Nephron (organoid): ENCODE data around the gene CLDN14.

Experiments
- H3K27ac Mint-ChIP-seq, 3 experiments: 2 replicates each; pipeline ENCODE4 v1.8.0; 2020; ENCODE audit warnings: mixed read lengths in 3 of 3, mild to moderate bottlenecking in 2 of 3, moderate library complexity in 1 of 3
- H3K27me3 Mint-ChIP-seq: 2 replicates; pipeline ENCODE4 v1.8.0; 2021; ENCODE audit warnings: low read depth, mild to moderate bottlenecking, moderate library complexity, mixed read lengths
- H3K36me3 Mint-ChIP-seq: 2 replicates; pipeline ENCODE4 v1.8.0; 2020; ENCODE audit warnings: low read depth, mixed read lengths
- H3K4me1 Mint-ChIP-seq: 2 replicates; pipeline ENCODE4 v1.8.0; 2020; ENCODE audit warnings: mixed read lengths
- H3K4me3 Mint-ChIP-seq, 3 experiments: 2 replicates each; pipeline ENCODE4 v1.8.0; 2020; ENCODE audit warnings: mild to moderate bottlenecking in 3 of 3, mixed read lengths in 3 of 3, moderate library complexity in 2 of 3
- H3K9me3 Mint-ChIP-seq: 2 replicates; pipeline ENCODE4 v1.8.0; 2020; ENCODE audit warnings: mixed read lengths
- TF ChIP-seq, protein P1 (sequence below), 3 experiments: fragments of 200-600 bp; sonication (generic); IDR thresholded peaks; one replicate each; pipeline ENCODE4 v1.5.0; 2021; ENCODE audit warnings: antibody characterized with exemption in 3 of 3; ENCODE audit not compliant: unreplicated experiment in 3 of 3

Gene CLDN14

DNA sequence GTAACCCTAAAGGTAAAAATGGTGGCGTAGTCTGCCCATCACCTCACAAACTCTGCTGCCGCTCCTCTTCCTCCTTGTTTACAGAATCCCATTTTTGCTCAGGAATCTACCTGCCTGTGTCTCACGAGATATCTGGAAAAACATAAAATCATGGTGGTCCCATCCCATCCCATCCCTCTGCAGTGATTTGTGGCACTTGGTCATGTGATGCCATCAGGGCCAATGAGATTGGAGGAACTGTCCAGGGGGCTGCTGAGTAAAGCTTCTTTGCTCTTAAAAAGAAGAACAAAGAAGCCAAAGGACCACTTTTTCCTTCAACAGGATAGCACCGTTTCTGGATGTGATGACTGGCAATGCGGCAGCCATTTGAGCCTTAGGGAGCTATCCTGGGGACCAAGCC is 33.0 kb upstream of the CLDN14 start:
- H3K9me3 Mint-ChIP-seq = no peaks in the 10 kb centered on the region
- TF ChIP-seq, protein P1, sequence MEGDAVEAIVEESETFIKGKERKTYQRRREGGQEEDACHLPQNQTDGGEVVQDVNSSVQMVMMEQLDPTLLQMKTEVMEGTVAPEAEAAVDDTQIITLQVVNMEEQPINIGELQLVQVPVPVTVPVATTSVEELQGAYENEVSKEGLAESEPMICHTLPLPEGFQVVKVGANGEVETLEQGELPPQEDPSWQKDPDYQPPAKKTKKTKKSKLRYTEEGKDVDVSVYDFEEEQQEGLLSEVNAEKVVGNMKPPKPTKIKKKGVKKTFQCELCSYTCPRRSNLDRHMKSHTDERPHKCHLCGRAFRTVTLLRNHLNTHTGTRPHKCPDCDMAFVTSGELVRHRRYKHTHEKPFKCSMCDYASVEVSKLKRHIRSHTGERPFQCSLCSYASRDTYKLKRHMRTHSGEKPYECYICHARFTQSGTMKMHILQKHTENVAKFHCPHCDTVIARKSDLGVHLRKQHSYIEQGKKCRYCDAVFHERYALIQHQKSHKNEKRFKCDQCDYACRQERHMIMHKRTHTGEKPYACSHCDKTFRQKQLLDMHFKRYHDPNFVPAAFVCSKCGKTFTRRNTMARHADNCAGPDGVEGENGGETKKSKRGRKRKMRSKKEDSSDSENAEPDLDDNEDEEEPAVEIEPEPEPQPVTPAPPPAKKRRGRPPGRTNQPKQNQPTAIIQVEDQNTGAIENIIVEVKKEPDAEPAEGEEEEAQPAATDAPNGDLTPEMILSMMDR (IDR thresholded peaks at IDR 0.05; ENCODE audit: unreplicated experiment in 3 of 3) = no peak
- no peak overlapping the region for H3K27ac Mint-ChIP-seq
- H3K27me3 Mint-ChIP-seq = peaks cover 20% of the 10 kb centered on the region
- H3K36me3 Mint-ChIP-seq = no peaks in the 10 kb centered on the region
- H3K4me1 Mint-ChIP-seq = peaks cover 22% of the 10 kb centered on the region
- H3K4me3 Mint-ChIP-seq = no peak overlapping the region

DNA sequence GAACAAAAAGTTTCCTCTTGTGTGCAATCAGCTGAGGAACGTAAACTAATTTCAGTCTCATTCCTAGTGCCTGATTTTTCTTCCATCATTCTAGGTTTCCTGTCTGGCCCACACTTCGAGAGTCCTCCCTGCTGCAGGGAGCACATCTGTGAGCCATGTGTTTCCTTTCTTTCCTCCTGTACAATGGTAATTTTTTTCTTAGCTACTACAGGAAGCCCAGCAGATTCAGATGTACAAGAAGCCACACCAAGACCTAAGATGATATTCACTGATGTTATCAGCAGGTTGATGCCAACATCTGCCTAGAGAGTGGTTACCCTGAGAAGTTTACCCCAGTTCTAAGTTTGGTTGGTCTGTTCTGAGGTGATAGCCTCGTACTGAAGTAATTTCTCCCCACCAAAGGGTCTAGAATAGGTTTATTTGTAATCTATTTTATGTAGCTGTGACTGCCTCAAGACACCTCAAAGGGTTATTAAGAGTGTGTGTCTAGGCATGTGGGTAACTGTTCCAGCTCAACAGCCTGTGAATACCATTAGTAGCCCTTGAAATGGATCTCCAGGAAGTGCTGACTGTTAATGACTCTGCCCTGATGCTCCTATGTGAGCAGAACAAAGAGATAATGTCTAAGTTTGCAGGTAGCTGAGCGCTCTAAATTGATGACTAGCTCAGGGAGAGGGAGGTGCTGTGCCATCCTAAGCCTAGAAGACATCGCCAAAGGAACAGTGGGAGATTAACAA is 31.7 kb upstream of the CLDN14 start:
- no peaks in the 10 kb centered on the region for H3K36me3 Mint-ChIP-seq
- H3K4me3 Mint-ChIP-seq = no peak overlapping the region
- H3K27ac Mint-ChIP-seq = peak overlapping the region in 1 of 3 experiments; percentile 93
- H3K9me3 Mint-ChIP-seq = no peaks in the 10 kb centered on the region
- peaks cover 23% of the 10 kb centered on the region for H3K4me1 Mint-ChIP-seq
- peaks cover 19% of the 10 kb centered on the region for H3K27me3 Mint-ChIP-seq
- TF ChIP-seq, protein P1 (IDR thresholded peaks at IDR 0.05; ENCODE audit: unreplicated experiment in 3 of 3) = no peak

DNA sequence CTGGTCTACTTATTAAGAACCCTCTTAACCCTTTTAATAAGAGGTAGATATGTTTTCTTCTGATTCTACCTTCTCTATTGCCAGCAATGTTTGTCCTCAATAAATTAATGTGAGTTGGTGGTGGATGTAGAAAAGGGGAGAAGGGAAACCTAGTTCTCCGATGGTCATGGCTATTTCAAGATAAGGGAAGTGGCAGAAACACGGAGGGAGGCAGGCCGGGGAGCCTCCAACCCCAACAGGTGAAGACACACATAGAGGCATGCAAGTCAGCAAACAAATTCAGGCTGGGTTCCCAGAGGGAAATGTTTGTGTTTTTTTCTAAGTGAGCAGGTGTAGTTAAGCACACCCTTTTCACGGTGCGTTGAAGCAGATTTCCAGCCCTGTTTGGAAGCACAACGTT is 31.0 kb upstream of the CLDN14 start:
- Mint-ChIP-seq H3K27ac (peak overlapping the region; percentile 82 to 93 (median 91)), H3K27me3 (peaks cover 21% of the 10 kb centered on the region), H3K4me1 (peaks cover 17% of the 10 kb centered on the region)

DNA sequence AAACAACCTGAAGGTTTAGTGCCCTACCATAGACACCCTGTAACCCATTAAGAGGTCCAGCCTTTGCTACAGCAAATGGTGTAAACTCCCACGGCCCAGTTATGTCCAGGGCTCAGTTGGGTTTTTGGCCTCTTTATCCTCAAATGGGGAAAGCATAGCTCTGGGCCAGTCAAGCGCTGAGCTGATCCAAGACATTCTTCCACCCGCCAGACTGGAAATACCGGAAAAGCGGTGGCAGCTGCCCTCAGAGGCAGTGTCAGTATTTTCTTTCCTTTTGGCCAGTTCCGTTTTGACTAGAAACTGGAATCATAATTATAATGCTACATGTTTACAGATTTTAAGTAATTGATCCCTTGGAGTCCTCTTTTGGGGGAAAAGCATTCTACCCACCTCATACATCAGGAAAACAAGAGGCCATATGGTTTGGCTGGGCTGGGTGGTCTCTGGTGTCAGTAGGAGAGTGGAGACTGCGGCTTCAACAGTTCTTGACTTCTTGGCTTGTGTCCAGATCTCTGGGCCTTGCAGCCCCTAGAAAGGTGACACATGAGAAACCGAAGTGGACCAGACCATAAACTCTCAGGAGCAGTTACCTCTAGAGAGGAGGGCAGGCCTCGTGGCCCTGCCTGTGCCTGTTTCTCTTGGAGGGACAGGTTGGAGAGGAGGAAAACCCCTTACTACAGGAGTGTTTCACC is 30.2 kb upstream of the CLDN14 start:
- Mint-ChIP-seq H3K4me1 (peaks cover 17% of the 10 kb centered on the region), H3K36me3 (no peaks in the 10 kb centered on the region), H3K27me3 (peaks cover 26% of the 10 kb centered on the region), H3K9me3 (no peaks in the 10 kb centered on the region), H3K27ac (peak overlapping the region; percentile 82 to 93 (median 91)), H3K4me3 (no peak overlapping the region)
- TF ChIP-seq, protein P1 (IDR thresholded peaks at IDR 0.05; ENCODE audit: unreplicated experiment in 3 of 3) = no peak

More for the DNA sequence above, 31.0 kb upstream of the CLDN14 start:
- no peaks in the 10 kb centered on the region for H3K9me3 Mint-ChIP-seq
- H3K36me3 Mint-ChIP-seq = no peaks in the 10 kb centered on the region
- H3K4me3 Mint-ChIP-seq = no peak overlapping the region
- TF ChIP-seq, protein P1 (IDR thresholded peaks at IDR 0.05; ENCODE audit: unreplicated experiment in 3 of 3) = no peak

DNA sequence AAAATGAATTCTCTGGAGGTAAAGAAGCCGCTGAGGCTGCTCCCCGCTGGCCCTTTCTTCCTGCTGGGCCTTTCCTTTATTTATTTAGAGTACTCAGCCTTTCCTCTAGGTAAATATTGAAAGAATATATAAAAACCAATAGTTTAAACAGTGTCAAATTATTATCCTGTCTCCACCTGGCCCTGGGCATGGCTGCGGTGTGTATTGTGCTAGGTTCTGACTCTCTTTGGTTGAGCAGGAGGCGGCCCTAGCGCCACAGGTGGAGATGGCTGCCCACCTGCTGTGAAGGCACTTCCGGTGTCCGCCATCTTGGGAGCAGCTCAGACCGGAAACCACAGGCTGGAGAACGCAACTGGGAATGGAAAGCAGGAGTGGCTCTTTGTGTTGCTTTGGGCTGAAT is 29.0 kb upstream of the CLDN14 start:
- H3K4me3 Mint-ChIP-seq = no peak overlapping the region
- H3K9me3 Mint-ChIP-seq = no peaks in the 10 kb centered on the region
- TF ChIP-seq, protein P1 (IDR thresholded peaks at IDR 0.05; ENCODE audit: unreplicated experiment in 3 of 3) = no peak
- no peak overlapping the region for H3K27ac Mint-ChIP-seq
- H3K27me3 Mint-ChIP-seq = peaks cover 31% of the 10 kb centered on the region
- H3K36me3 Mint-ChIP-seq = no peaks in the 10 kb centered on the region
- peaks cover 22% of the 10 kb centered on the region for H3K4me1 Mint-ChIP-seq
